Measurements from ENCODE around the gene LTBP3. TPM values are rescaled to one million over a fixed set of nuclear protein-coding genes. Genes with fewer than 3 reads are reported as not detected.

LTBP3 gene
- total and polyA plus RNA-seq, 2 of the 4 experiments (the other 2 are of a cell fraction) = 6.6 to 145 TPM

- TF ChIP-seq SMC3 (IDR thresholded peaks at IDR 0.05; ENCODE audit: low read depth, low read length) (no peak), CTCF (conservative IDR thresholded peaks at IDR 0.05; ENCODE audit: low read depth, low read length) (no peak)
- Histone ChIP-seq H2BK120ac (ENCODE audit: low read depth, low read length) (no peak overlapping the region), H2BK20ac (ENCODE audit: low read depth, low read length) (no peak overlapping the region), H3K4ac (ENCODE audit: low read depth, low read length) (no peak overlapping the region), H3K9me1 (ENCODE audit: insufficient read depth, low read length) (no peaks in the 10 kb centered on the region), H3K79me1 (ENCODE audit: low read depth in 1 of 2, low read length in 2 of 2) (peaks cover 0 to 26% of the 10 kb centered on the region in 2 experiments; a peak in 3 of 4 replicates), H3K27ac (ENCODE audit: insufficient read depth, low read length) (no peak overlapping the region), H4K8ac (ENCODE audit: low read depth in 2 of 2, low read length in 2 of 2) (no peak overlapping the region), H2BK15ac (ENCODE audit: low read depth, low read length) (no peak overlapping the region), H3K4me1 (ENCODE audit: control insufficient read depth, insufficient read depth, low read length) (peaks cover 4% of the 10 kb centered on the region), H3K14ac (replicated peaks; ENCODE audit: low read depth, low read length) (no peak overlapping the region), H3K9ac (ENCODE audit: low read depth, low read length) (no peak overlapping the region), H3K36me3 (ENCODE audit: control insufficient read depth, insufficient read depth, low read length) (peaks cover 50% of the 10 kb centered on the region), H2AK9ac (replicated peaks; ENCODE audit: low read depth, low read length, poor library complexity) (no peak overlapping the region), H2AK5ac (ENCODE audit: low read depth, low read length) (no peak overlapping the region), H2AFZ (replicated peaks; ENCODE audit: low read length, poor library complexity) (no peak overlapping the region), H3K18ac (ENCODE audit: low read depth, low read length) (no peak overlapping the region), H3K4me3 (ENCODE audit: insufficient read depth, low read depth, low read length) (no peak overlapping the region), H3K27me3 (ENCODE audit: control insufficient read depth, insufficient read depth, low read length) (no peaks in the 10 kb centered on the region), H4K5ac (ENCODE audit: low read depth, low read length) (no peak overlapping the region), H2BK5ac (ENCODE audit: low read depth, low read length, poor library complexity, severe bottlenecking) (no peak overlapping the region), H4K20me1 (ENCODE audit: insufficient read depth, low read length) (0 out of 2 replicates have a peak, but pooled peaks cover 4% of the 10 kb centered on the region), H3K23ac (ENCODE audit: low read depth, low read length) (no peak overlapping the region), H3K4me2 (ENCODE audit: low read depth, low read length) (no peak overlapping the region), H3K56ac (ENCODE audit: extremely low read depth, insufficient read depth, low read length) (no peak overlapping the region), H3K9me3 (ENCODE audit: control insufficient read depth, insufficient read depth, low read length) (no peaks in the 10 kb centered on the region), H4K91ac (ENCODE audit: insufficient read depth, low read depth, low read length) (no peak overlapping the region)
- no TSS peak for BruUV-seq (replicated peaks)
- dilution Hi-C loops (cut with HindIII; ENCODE audit: low sequenced_read_pairs, unreplicated experiment) (no loop called here), in situ Hi-C loops (cut with MboI; ENCODE audit: low sequenced_read_pairs) (no loop called here), intact Hi-C loops (cut with micrococcal nuclease) (no loop called here)
- ChIA-PET CTCF (interaction anchor here (1.4 kb wide), 1 partner anchor 11 kb away, joined by 4 read pairs; no protein-coding TSS in a partner anchor), POLR2A (ENCODE audit: unreplicated experiment) (no interaction called here)
- ATAC-seq (ENCODE audit: low read depth) (no peak), DNase-seq (no peak)
- 60% methylated on average over 2 of the region's 10 CpGs; no CpG with 5 or more reads in 1 of the 2 experiments for WGBS, 2 experiments (ENCODE audit: extremely low coverage in 2 of 2, insufficient read length in 1 of 2)
Measured at GRCh38 chr11:65583589-65583988, 25.4 kb upstream of the LTBP3 start.

Data from IMR-90 (cell line).